ENCODE results near the gene CAPN9.
"Not testable (repeated sequence)": the region's sequence is repeated elsewhere in the genome, so short reads cannot be mapped to it uniquely, and the experiment has no call there.

The CAPN9 gene

GRCh38 chr1:230767859-230768612 lies 20.8 kb downstream of the CAPN9 start:
- FAIRE-seq; DNase-seq (ENCODE audit: low spot score): not testable (repeated sequence)

- DNase-seq (ENCODE audit: low spot score) (no peak), FAIRE-seq (no peak)
Observed at GRCh38 chr1:230768903-230769570, 21.8 kb downstream of the CAPN9 start.

- DNase-seq (ENCODE audit: low spot score) (no peak), FAIRE-seq (no peak)
Observed at GRCh38 chr1:230770317-230770716, 23.1 kb downstream of the CAPN9 start.

GRCh38 chr1:230771773-230772354 lies 24.7 kb downstream of the CAPN9 start:
- FAIRE-seq: no peak
- no peak for DNase-seq (ENCODE audit: low spot score)

- FAIRE-seq (no peak), DNase-seq (ENCODE audit: low spot score) (no peak)
Observed at GRCh38 chr1:230772457-230773395, 25.5 kb downstream of the CAPN9 start.

GRCh38 chr1:230773396-230774033 lies 26.3 kb downstream of the CAPN9 start:
- DNase-seq (ENCODE audit: low spot score) (no peak), FAIRE-seq (no peak)

GRCh38 chr1:230778916-230779590 lies 31.9 kb downstream of the CAPN9 start:
- DNase-seq (ENCODE audit: low spot score) (no peak), FAIRE-seq (no peak)

GRCh38 chr1:230781131-230781530 lies 33.9 kb downstream of the CAPN9 start:
- FAIRE-seq: no peak

GRCh38 chr1:230781594-230781993 lies 34.4 kb downstream of the CAPN9 start:
- FAIRE-seq (no peak), DNase-seq (ENCODE audit: low spot score) (no peak)

More at GRCh38 chr1:230781131-230781530, 33.9 kb downstream of the CAPN9 start:
- no peak for DNase-seq (ENCODE audit: low spot score)

GRCh38 chr1:230784163-230784562 lies 37.0 kb downstream of the CAPN9 start:
- FAIRE-seq (no peak), DNase-seq (ENCODE audit: low spot score) (no peak)

GRCh38 chr1:230785636-230786384 lies 38.6 kb downstream of the CAPN9 start:
- no peak for FAIRE-seq

GRCh38 chr1:230786385-230786753 lies 39.2 kb downstream of the CAPN9 start:
- no peak for DNase-seq (ENCODE audit: low spot score)
- no peak for FAIRE-seq

More at GRCh38 chr1:230785636-230786384, 38.6 kb downstream of the CAPN9 start:
- DNase-seq (ENCODE audit: low spot score): no peak

GRCh38 chr1:230787471-230787870 lies 40.3 kb downstream of the CAPN9 start:
- no peak for FAIRE-seq
- no peak for DNase-seq (ENCODE audit: low spot score)

GRCh38 chr1:230788561-230789275 lies 41.5 kb downstream of the CAPN9 start:
- DNase-seq (ENCODE audit: low spot score) (no peak), FAIRE-seq (no peak)

GRCh38 chr1:230790026-230790425 lies 42.8 kb downstream of the CAPN9 start:
- no peak for FAIRE-seq

GRCh38 chr1:230791986-230792564 lies 44.9 kb downstream of the CAPN9 start:
- DNase-seq (ENCODE audit: low spot score): no peak
- no peak for FAIRE-seq

More at GRCh38 chr1:230790026-230790425, 42.8 kb downstream of the CAPN9 start:
- no peak for DNase-seq (ENCODE audit: low spot score)

GRCh38 chr1:230792691-230793462 lies 45.7 kb downstream of the CAPN9 start:
- DNase-seq (ENCODE audit: low spot score) (no peak), FAIRE-seq (no peak)

- FAIRE-seq (no peak), DNase-seq (ENCODE audit: low spot score) (no peak)
Observed at GRCh38 chr1:230793463-230793745, 46.2 kb downstream of the CAPN9 start.

Data from urothelium cell line (cell line).